B cell (primary cell): Measurements from ENCODE around the gene AUTS2. TPM values are rescaled to one million over a fixed set of nuclear protein-coding genes. Genes with fewer than 3 reads are reported as not detected.

ENCODE experiments used
- ATAC-seq: fragments of 200-7000 bp; cut with Tn5 transposase; one replicate; pipeline ENCODE4 v1.10.0; 2021; ENCODE audit warnings: low read depth, mild to moderate bottlenecking, moderate number of reproducible peaks, moderate library complexity
- CTCF ChIA-PET: fragments of 350-600 bp; sonication (Branson Sonifier 250); formaldehyde crosslinking; loops from one replicate; lab custom pipeline; 2021; ENCODE audit warnings: antibody characterized with exemption, inconsistent platforms; lab: Charles Lee
- POLR2A ChIA-PET: fragments of 350-600 bp; sonication (Branson Sonifier 250); formaldehyde crosslinking; loops from one replicate; lab custom pipeline; 2021; ENCODE audit warnings: antibody characterized with exemption; lab: Charles Lee
- DNase-seq: peaks from one replicate; pipeline ENCODE4 v3.0.0; 2013
- H2AFZ ChIP-seq: 2 replicates; pipeline ENCODE4 v1.6.1; 2012; ENCODE audit warnings: mild to moderate bottlenecking, low read depth, low read length; ENCODE audit not compliant: insufficient read depth, poor library complexity, severe bottlenecking
- H3K27ac ChIP-seq, 2 donors: 1 replicate in 1 of 2; 2 replicates in 1 of 2; pipeline ENCODE4 v1.5.1; 2012 to 2013; ENCODE audit warnings: low read length in 2 of 2, mild to moderate bottlenecking in 2 of 2, moderate library complexity in 1 of 2
- H3K27me3 ChIP-seq, 4 experiments: fragments of 200-600 bp in 1 of 4; sonication (generic) in 1 of 4; replicated peaks in 1 of 4; 1 replicate in 2 of 4; 2 replicates in 2 of 4; pipeline versions ENCODE4 v1.6.1 to v1.7.0; 2013 to 2016; ENCODE audit warnings: low read length in 3 of 4, mild to moderate bottlenecking in 2 of 4, mixed read lengths in 1 of 4, moderate library complexity in 1 of 4; ENCODE audit not compliant: insufficient read depth in 4 of 4, control insufficient read depth in 3 of 4; ENCODE audit errors: control extremely low read depth in 1 of 4
- H3K36me3 ChIP-seq, 2 experiments: replicated peaks in 1 of 2; 1 replicate in 1 of 2; 2 replicates in 1 of 2; pipeline versions ENCODE4 v1.6.1 to v1.7.1; 2013; ENCODE audit warnings: low read length in 1 of 2; ENCODE audit not compliant: insufficient read depth in 2 of 2, control insufficient read depth in 1 of 2; ENCODE audit errors: control extremely low read depth in 1 of 2, extremely low read depth in 1 of 2
- H3K4me1 ChIP-seq, 2 donors: fragments of 200-600 bp in 1 of 2; sonication (generic) in 1 of 2; 1 replicate in 1 of 2; 2 replicates in 1 of 2; pipeline versions ENCODE4 v1.5.1 to v1.6.1; 2013 to 2017; ENCODE audit warnings: low read length in 2 of 2; ENCODE audit not compliant: control insufficient read depth in 2 of 2, insufficient read depth in 2 of 2
- H3K4me2 ChIP-seq: replicated peaks from 2 replicates; pipeline ENCODE3; 2012; ENCODE audit warnings: mild to moderate bottlenecking, low read depth, low read length; ENCODE audit not compliant: poor library complexity, severe bottlenecking
- H3K4me3 ChIP-seq, 5 experiments: fragments of 200-600 bp in 1 of 5; sonication (generic) in 1 of 5; 1 replicate in 3 of 5; 2 replicates in 2 of 5; pipeline versions ENCODE4 v1.5.1 to v1.7.0; 2011 to 2016; ENCODE audit warnings: low read length in 4 of 5, mild to moderate bottlenecking in 4 of 5, low read depth in 2 of 5, control low read depth in 1 of 5, moderate library complexity in 1 of 5; ENCODE audit not compliant: insufficient read depth in 1 of 5; ENCODE audit errors: control extremely low read depth in 1 of 5, extremely low read depth in 1 of 5
- H3K79me2 ChIP-seq: fragments of 200-600 bp; sonication (generic); one replicate; pipeline ENCODE4 v1.6.0; 2016; ENCODE audit warnings: low read length; ENCODE audit not compliant: control insufficient read depth, insufficient read depth
- H3K9ac ChIP-seq: fragments of 200-600 bp; sonication (generic); 2 replicates; pipeline ENCODE4 v1.6.1; 2017; ENCODE audit warnings: mild to moderate bottlenecking, low read length, moderate library complexity
- H3K9me3 ChIP-seq, 3 donors: one replicate each; pipeline versions ENCODE4 v1.6.1 to v1.7.1; 2013; ENCODE audit warnings: low read length in 2 of 3; ENCODE audit not compliant: control insufficient read depth in 2 of 3, insufficient read depth in 1 of 3; ENCODE audit errors: control extremely low read depth in 1 of 3
- H4K20me1 ChIP-seq: 2 replicates; pipeline ENCODE4 v1.6.0; 2012; ENCODE audit warnings: mild to moderate bottlenecking, low read length; ENCODE audit not compliant: insufficient read depth, control insufficient read depth, poor library complexity, severe bottlenecking
- H3K27ac Mint-ChIP-seq: one replicate; pipeline ENCODE4 v1.8.0; 2021; ENCODE audit warnings: mixed read lengths
- H3K27me3 Mint-ChIP-seq: one replicate; pipeline ENCODE4 v1.8.0; 2021; ENCODE audit warnings: mixed read lengths
- H3K4me1 Mint-ChIP-seq: one replicate; pipeline ENCODE4 v1.8.0; 2021; ENCODE audit warnings: mixed read lengths
- H3K4me3 Mint-ChIP-seq: one replicate; pipeline ENCODE4 v1.8.0; 2021; ENCODE audit warnings: mixed read lengths
- H3K9me3 Mint-ChIP-seq: one replicate; pipeline ENCODE4 v1.8.0; 2022; ENCODE audit warnings: mixed read lengths; ENCODE audit not compliant: insufficient read depth
- EZH2 ChIP-seq: IDR thresholded peaks from 2 replicates; pipeline ENCODE4 v1.6.1; 2012; ENCODE audit warnings: borderline replicate concordance, low read depth, mild to moderate bottlenecking, moderate library complexity, low read length; ENCODE audit not compliant: insufficient read depth, poor library complexity, severe bottlenecking
- WGBS: methylation state at CpG from one replicate; pipeline ENCODE4 v1.1.5; 2013; ENCODE audit warnings: missing lambda C conversion rate; ENCODE audit not compliant: insufficient coverage; 5-methylcytosine and 5-hydroxymethylcytosine counted together
- intact Hi-C: fragments of 100-400 bp; cut with micrococcal nuclease; formaldehyde crosslinking; loops from one replicate; pipeline ENCODE4 v1.10.0; 2022
- polyA plus RNA-seq: library from polyadenylated mRNA; depleted of rRNA; stranded (reverse); fragments of >200 nt; gene quantifications from 2 replicates; pipeline ENCODE4 v1.2.3, GENCODE V29; 2012
- total RNA-seq, 2 donors: library from RNA; stranded (reverse); fragments of 120-200 nt in 1 of 2; gene quantifications; 1 replicate in 1 of 2; 2 replicates in 1 of 2; pipeline versions ENCODE4 v1.2.3 to v1.2.4, GENCODE V29; 2013 to 2022
- TF ChIP-seq, protein P1 (sequence below): fragments of 200-600 bp; IDR thresholded peaks from one replicate; pipeline ENCODE4 v1.8.0; 2022; ENCODE audit warnings: antibody characterized with exemption, mild to moderate bottlenecking

Gene AUTS2
- total and polyA plus RNA-seq, 2 donors (not counting 1 experiment from before 2014, with no cell fraction given), result 22.3 to 35.0 TPM

DNA sequence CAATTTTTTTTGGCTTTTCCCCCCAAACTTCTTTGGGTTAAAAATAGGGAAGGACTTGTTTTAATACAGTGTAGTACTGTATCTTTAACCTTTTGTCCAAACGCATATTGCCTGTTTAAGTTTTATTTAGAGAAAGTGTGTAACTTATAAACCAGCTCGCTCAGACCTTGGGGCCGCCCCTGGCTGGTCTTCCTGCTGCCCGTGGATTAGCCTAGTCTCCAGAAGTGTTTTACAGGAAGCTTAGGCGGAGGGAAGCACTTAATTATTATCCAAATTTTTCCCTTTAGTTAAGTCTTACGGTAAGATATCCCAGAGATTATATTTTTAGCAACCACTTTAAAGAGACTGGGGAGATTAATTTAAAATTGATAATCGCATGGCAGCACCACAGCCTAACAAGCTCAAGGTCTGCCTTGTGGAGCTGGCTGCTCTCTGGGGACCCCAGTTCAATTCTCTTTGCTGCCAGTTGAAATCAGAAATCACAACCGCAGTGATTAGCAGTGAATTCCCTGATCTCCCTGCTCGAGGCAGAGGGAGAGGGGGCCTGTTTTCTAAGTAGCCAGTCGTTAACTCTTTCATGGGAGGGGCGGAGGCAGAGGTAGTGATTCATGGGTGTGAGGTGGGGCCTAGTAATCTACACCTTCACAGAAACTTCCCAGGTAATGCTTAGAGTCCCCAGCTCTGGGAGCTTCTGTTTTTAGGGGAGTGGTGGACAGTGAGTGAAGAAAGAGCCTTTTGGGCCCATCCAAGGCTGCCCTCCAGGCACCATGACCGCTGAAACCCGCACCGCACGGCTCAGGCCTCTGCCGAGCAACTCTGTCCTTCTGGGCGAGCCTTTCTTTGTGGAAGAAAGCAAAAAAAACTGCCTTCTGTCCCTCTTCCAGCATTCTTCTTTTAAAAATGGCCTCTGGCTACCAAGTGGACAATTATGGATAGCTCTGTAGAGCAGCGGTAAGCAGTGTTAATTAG is 984.9 kb downstream of the AUTS2 start:
- ChIA-PET POLR2A (no interaction called here), CTCF (interaction anchor here (1.4 kb wide), 1 partner anchor 12 kb away, joined by 5 read pairs; no protein-coding TSS in a partner anchor)
- no peaks in the 10 kb centered on the region for H3K79me2 ChIP-seq
- H3K4me1 ChIP-seq, result no peaks in the 10 kb centered on the region
- DNase-seq (no peak), ATAC-seq (no peak)
- H3K27ac Mint-ChIP-seq, result no peak overlapping the region
- no peak overlapping the region for H2AFZ ChIP-seq
- intact Hi-C loops, result no loop called here
- H3K27me3 Mint-ChIP-seq, result no peaks in the 10 kb centered on the region
- H3K9me3 Mint-ChIP-seq, result no peaks in the 10 kb centered on the region
- H3K36me3 ChIP-seq, result no peaks in the 10 kb centered on the region
- no peak overlapping the region for H3K4me2 ChIP-seq
- WGBS, result 94% methylated on average over 10 of the region's 18 CpGs
- no peaks in the 10 kb centered on the region for H3K9me3 ChIP-seq
- H3K4me3 Mint-ChIP-seq, result no peak overlapping the region
- H3K27ac ChIP-seq, result no peak overlapping the region
- H3K4me1 Mint-ChIP-seq, result no peaks in the 10 kb centered on the region
- H3K27me3 ChIP-seq, result no peaks in the 10 kb centered on the region
- no peak for TF ChIP-seq EZH2
- TF ChIP-seq, protein P1, sequence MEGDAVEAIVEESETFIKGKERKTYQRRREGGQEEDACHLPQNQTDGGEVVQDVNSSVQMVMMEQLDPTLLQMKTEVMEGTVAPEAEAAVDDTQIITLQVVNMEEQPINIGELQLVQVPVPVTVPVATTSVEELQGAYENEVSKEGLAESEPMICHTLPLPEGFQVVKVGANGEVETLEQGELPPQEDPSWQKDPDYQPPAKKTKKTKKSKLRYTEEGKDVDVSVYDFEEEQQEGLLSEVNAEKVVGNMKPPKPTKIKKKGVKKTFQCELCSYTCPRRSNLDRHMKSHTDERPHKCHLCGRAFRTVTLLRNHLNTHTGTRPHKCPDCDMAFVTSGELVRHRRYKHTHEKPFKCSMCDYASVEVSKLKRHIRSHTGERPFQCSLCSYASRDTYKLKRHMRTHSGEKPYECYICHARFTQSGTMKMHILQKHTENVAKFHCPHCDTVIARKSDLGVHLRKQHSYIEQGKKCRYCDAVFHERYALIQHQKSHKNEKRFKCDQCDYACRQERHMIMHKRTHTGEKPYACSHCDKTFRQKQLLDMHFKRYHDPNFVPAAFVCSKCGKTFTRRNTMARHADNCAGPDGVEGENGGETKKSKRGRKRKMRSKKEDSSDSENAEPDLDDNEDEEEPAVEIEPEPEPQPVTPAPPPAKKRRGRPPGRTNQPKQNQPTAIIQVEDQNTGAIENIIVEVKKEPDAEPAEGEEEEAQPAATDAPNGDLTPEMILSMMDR, result no peak
- H3K4me3 ChIP-seq, result no peak overlapping the region
- H3K9ac ChIP-seq, result no peak overlapping the region
- no peaks in the 10 kb centered on the region for H4K20me1 ChIP-seq
